ENCODE results near the gene GADD45B.
"Not testable (repeated sequence)": the region's sequence is repeated elsewhere in the genome, so short reads cannot be mapped to it uniquely, and the experiment has no call there.

The GADD45B gene

GRCh38 chr19:2514981-2515518 lies 39.1 kb downstream of the GADD45B start:
- TF ChIP-seq POLR2A (IDR thresholded peaks at IDR 0.05; ENCODE audit: low read length) = no peak
- no peak for TF ChIP-seq GATA1 (IDR thresholded peaks at IDR 0.05; ENCODE audit: low read depth, low read length)
- DNase-seq = no peak

- TF ChIP-seq GATA1 (IDR thresholded peaks at IDR 0.05; ENCODE audit: low read depth, low read length) = no peak
- DNase-seq = no peak
Measured at GRCh38 chr19:2516727-2517126, 40.8 kb downstream of the GADD45B start.

GRCh38 chr19:2517881-2518601 lies 42.1 kb downstream of the GADD45B start:
- TF ChIP-seq POLR2A (IDR thresholded peaks at IDR 0.05; ENCODE audit: low read length) (no peak), GATA1 (IDR thresholded peaks at IDR 0.05; ENCODE audit: low read depth, low read length) (no peak)
- no peak for DNase-seq

GRCh38 chr19:2518856-2519255 lies 42.9 kb downstream of the GADD45B start:
- DNase-seq = not testable (repeated sequence)

GRCh38 chr19:2519482-2519881 lies 43.6 kb downstream of the GADD45B start:
- no peak for DNase-seq
- TF ChIP-seq POLR2A (IDR thresholded peaks at IDR 0.05; ENCODE audit: low read length) (no peak), GATA1 (IDR thresholded peaks at IDR 0.05; ENCODE audit: low read depth, low read length) (no peak)

- DNase-seq = no peak
- TF ChIP-seq GATA1 (IDR thresholded peaks at IDR 0.05; ENCODE audit: low read depth, low read length) (no peak), POLR2A (IDR thresholded peaks at IDR 0.05; ENCODE audit: low read length) (no peak)
Measured at GRCh38 chr19:2523630-2524311, 47.8 kb downstream of the GADD45B start.

- TF ChIP-seq POLR2A (IDR thresholded peaks at IDR 0.05; ENCODE audit: low read length) = no peak
- TF ChIP-seq GATA1 (IDR thresholded peaks at IDR 0.05; ENCODE audit: low read depth, low read length) = no peak
- no peak for DNase-seq
Measured at GRCh38 chr19:2524361-2524839, 48.5 kb downstream of the GADD45B start.

GRCh38 chr19:2524840-2525723 lies 49.2 kb downstream of the GADD45B start:
- TF ChIP-seq GATA1 (IDR thresholded peaks at IDR 0.05; ENCODE audit: low read depth, low read length) = no peak
- no peak for TF ChIP-seq POLR2A (IDR thresholded peaks at IDR 0.05; ENCODE audit: low read length)
- DNase-seq = no peak

- no peak for DNase-seq
- TF ChIP-seq POLR2A (IDR thresholded peaks at IDR 0.05; ENCODE audit: low read length) (no peak), GATA1 (IDR thresholded peaks at IDR 0.05; ENCODE audit: low read depth, low read length) (no peak)
Measured at GRCh38 chr19:2527171-2527570, 51.2 kb downstream of the GADD45B start.

GRCh38 chr19:2527686-2528085 lies 51.8 kb downstream of the GADD45B start:
- no peak for TF ChIP-seq POLR2A (IDR thresholded peaks at IDR 0.05; ENCODE audit: low read length)
- TF ChIP-seq GATA1 (IDR thresholded peaks at IDR 0.05; ENCODE audit: low read depth, low read length) = no peak

More at GRCh38 chr19:2527686-2528085, 51.8 kb downstream of the GADD45B start:
- no peak for DNase-seq
